Osteoblast (primary cell): ENCODE measurements around the gene RBM3. TPM values are rescaled to one million over a fixed set of nuclear protein-coding genes. Genes with fewer than 3 reads are reported as not detected.
A peak's percentile ranks its signal among the peaks of the same experiment; 100 is the strongest.
"Not testable (repeated sequence)": the region's sequence is repeated elsewhere in the genome, so short reads cannot be mapped to it uniquely, and the experiment has no call there.

Source experiments
- DNase-seq: peaks from one replicate; pipeline ENCODE4 v3.0.0; 2011; ENCODE audit warnings: low spot score, mixed read lengths; ENCODE audit not compliant: insufficient read length; ENCODE audit errors: missing footprints
- H2AFZ ChIP-seq: 2 replicates; pipeline ENCODE4 v1.6.0; 2011; ENCODE audit warnings: mild to moderate bottlenecking, low read length
- H3K27ac ChIP-seq: 2 replicates; pipeline ENCODE4 v1.5.1; 2011; ENCODE audit warnings: mild to moderate bottlenecking, low read depth, low read length, moderate library complexity
- H3K27me3 ChIP-seq: 2 replicates; pipeline ENCODE4 v1.6.0; 2012; ENCODE audit warnings: mild to moderate bottlenecking, control low read depth, inconsistent platforms, low read length, moderate library complexity; ENCODE audit not compliant: insufficient read depth
- H3K36me3 ChIP-seq: 2 replicates; pipeline ENCODE4 v1.5.1; 2011; ENCODE audit warnings: mild to moderate bottlenecking, low read length, control low read depth, moderate library complexity; ENCODE audit not compliant: insufficient read depth
- H3K4me1 ChIP-seq: 2 replicates; pipeline ENCODE4 v1.5.1; 2011; ENCODE audit warnings: mild to moderate bottlenecking, low read length, control low read depth, moderate library complexity; ENCODE audit not compliant: insufficient read depth
- H3K4me2 ChIP-seq: 2 replicates; pipeline ENCODE4 v1.6.0; 2011; ENCODE audit warnings: mild to moderate bottlenecking, low read length; ENCODE audit not compliant: insufficient read depth
- H3K4me3 ChIP-seq: fragments of 200-600 bp; sonication (generic); 3 replicates; pipeline ENCODE4 v1.5.1; 2012; ENCODE audit warnings: mild to moderate bottlenecking, low read length, inconsistent platforms; ENCODE audit not compliant: insufficient read depth
- H3K79me2 ChIP-seq: 2 replicates; pipeline ENCODE4 v1.6.0; 2012; ENCODE audit warnings: mild to moderate bottlenecking, low read length, control low read depth, inconsistent platforms; ENCODE audit not compliant: insufficient read depth
- H3K9me3 ChIP-seq: 2 replicates; pipeline ENCODE4 v1.5.1; 2011; ENCODE audit warnings: low read depth, low read length, control low read depth
- H4K20me1 ChIP-seq: 2 replicates; pipeline ENCODE4 v1.6.0; 2012; ENCODE audit warnings: mild to moderate bottlenecking, low read length, control low read depth; ENCODE audit not compliant: insufficient read depth
- total RNA-seq: library from RNA; depleted of rRNA; stranded (reverse); fragments of >200 nt; gene quantifications from 2 replicates; pipeline ENCODE4 v1.2.3, GENCODE V29; 2012
- TF ChIP-seq, protein P1 (sequence below): IDR thresholded peaks from 2 replicates; pipeline ENCODE4 v1.5.1; 2011; ENCODE audit warnings: mild to moderate bottlenecking, low read depth, low read length, moderate library complexity; ENCODE audit errors: extremely low read depth

The RBM3 gene
- total RNA-seq, 1 donor: 441 TPM

DNA sequence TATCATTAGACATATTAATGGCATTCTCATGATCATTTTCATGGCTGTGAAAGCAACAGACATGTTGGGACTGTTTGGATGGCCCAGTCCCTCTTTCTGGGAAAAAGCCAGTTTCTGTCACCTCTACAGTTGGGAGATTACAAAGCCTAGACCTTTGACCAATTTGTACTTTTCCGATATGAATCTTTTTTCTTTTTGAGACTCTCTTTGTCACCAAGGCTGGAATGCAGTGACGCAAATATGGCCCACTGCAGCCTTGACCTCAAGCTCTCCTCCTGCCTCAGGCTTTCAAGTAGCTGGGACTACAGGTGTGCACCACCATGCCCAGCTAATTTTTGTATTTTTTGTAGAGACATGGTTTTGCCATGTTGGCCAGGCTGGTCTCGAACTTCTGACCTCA lies 25.4 kb upstream of the RBM3 start:
- no peaks in the 10 kb centered on the region for H3K9me3 ChIP-seq
- TF ChIP-seq, protein P1, sequence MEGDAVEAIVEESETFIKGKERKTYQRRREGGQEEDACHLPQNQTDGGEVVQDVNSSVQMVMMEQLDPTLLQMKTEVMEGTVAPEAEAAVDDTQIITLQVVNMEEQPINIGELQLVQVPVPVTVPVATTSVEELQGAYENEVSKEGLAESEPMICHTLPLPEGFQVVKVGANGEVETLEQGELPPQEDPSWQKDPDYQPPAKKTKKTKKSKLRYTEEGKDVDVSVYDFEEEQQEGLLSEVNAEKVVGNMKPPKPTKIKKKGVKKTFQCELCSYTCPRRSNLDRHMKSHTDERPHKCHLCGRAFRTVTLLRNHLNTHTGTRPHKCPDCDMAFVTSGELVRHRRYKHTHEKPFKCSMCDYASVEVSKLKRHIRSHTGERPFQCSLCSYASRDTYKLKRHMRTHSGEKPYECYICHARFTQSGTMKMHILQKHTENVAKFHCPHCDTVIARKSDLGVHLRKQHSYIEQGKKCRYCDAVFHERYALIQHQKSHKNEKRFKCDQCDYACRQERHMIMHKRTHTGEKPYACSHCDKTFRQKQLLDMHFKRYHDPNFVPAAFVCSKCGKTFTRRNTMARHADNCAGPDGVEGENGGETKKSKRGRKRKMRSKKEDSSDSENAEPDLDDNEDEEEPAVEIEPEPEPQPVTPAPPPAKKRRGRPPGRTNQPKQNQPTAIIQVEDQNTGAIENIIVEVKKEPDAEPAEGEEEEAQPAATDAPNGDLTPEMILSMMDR: no peak
- no peak overlapping the region for H2AFZ ChIP-seq

DNA sequence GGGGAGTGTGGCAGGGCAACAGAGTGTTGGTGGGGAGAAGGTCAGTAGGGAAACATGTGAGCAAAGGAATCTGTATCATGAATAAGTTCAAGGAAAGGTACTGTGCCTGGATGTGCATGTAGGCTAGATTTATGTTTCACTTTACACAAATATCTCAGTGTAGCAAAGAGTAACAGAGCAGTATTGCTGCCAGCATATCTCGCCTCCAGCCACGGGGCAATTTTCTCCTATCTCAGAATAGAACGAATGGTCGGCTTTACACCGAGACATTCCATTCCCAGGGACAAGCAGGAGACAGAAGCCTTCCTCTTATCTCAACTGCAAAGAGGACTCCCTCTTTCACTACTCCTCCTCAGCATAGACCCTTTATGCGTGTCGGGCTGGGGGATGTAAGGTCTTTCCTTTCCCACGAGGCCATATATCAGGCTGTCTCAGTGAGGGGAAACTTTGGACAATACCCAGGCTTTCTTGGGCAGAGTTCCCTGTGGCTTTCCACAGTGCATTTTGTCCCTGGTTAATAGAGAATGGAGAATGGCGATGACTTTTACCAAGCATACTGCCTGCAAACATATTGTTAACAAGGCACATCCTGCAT lies 18.5 kb upstream of the RBM3 start:
- H3K79me2 ChIP-seq, H4K20me1 ChIP-seq, H3K4me3 ChIP-seq, H3K9me3 ChIP-seq, H3K4me1 ChIP-seq, H3K27me3 ChIP-seq, H3K4me2 ChIP-seq, DNase-seq, H3K27ac ChIP-seq, H2AFZ ChIP-seq: not testable (repeated sequence)
- H3K36me3 ChIP-seq: peaks cover 19% of the 10 kb centered on the region

More for the DNA sequence above, 25.4 kb upstream of the RBM3 start:
- DNase-seq: no peak
- no peaks in the 10 kb centered on the region for H3K79me2 ChIP-seq
- no peak overlapping the region for H3K27ac ChIP-seq
- no peak overlapping the region for H3K4me3 ChIP-seq
- H3K36me3 ChIP-seq: peaks cover 8% of the 10 kb centered on the region
- H4K20me1 ChIP-seq: no peaks in the 10 kb centered on the region
- no peak overlapping the region for H3K4me2 ChIP-seq
- H3K4me1 ChIP-seq: no peaks in the 10 kb centered on the region
- no peaks in the 10 kb centered on the region for H3K27me3 ChIP-seq

DNA sequence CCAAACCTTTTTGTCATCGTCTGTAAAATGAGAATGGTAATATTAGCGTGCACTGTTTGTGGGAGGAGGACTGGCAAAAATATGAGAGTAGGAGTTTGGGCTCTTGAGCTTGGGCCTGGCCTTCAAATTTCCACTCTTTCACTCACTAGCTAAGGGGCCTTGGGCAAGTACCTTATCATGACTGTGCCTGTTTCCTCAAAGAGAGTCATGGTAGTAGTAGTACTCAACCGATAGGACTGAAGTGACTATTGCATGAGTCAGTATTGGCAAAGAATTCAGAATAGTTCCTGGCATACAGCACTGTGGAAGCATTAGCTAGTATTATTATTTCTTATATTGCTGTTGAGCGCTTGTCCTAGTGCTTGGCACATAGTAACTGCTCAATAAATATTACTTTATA lies 16.0 kb upstream of the RBM3 start:
- Histone ChIP-seq H3K4me3 (no peak overlapping the region), H3K4me2 (no peak overlapping the region), H4K20me1 (peaks cover 5% of the 10 kb centered on the region), H3K36me3 (peaks cover 19% of the 10 kb centered on the region), H3K9me3 (no peaks in the 10 kb centered on the region), H3K79me2 (no peaks in the 10 kb centered on the region), H2AFZ (no peak overlapping the region), H3K27me3 (no peaks in the 10 kb centered on the region), H3K27ac (peak overlapping the region; percentile 19), H3K4me1 (peaks cover 3% of the 10 kb centered on the region)
- peak; percentile 91 for DNase-seq
- TF ChIP-seq, protein P1: no peak

DNA sequence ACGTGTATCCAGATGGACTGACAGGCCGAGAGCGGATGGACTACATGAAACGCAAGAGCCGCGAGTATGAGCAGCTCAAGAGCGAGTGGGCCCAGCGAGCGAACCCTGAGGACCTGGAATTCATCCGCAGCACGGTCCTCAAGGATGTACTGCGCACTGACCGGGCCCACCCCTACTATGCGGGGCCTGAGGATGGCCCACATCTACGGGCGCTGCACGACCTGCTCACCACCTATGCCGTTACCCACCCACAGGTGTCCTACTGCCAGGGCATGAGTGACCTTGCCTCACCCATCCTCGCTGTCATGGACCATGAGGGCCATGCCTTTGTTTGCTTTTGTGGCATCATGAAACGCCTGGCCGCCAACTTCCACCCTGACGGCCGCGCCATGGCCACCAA lies 14.6 kb upstream of the RBM3 start:
- Histone ChIP-seq H2AFZ (no peak overlapping the region), H3K27ac (no peak overlapping the region), H3K4me2 (no peak overlapping the region), H3K9me3 (no peaks in the 10 kb centered on the region), H4K20me1 (peaks cover 5% of the 10 kb centered on the region), H3K36me3 (peaks cover 19% of the 10 kb centered on the region), H3K27me3 (no peaks in the 10 kb centered on the region), H3K4me1 (peaks cover 3% of the 10 kb centered on the region), H3K79me2 (no peaks in the 10 kb centered on the region), H3K4me3 (no peak overlapping the region)
- DNase-seq: no peak
- TF ChIP-seq, protein P1: no peak
